Dermis blood vessel endothelial cell (primary cell): Measurements from ENCODE around the gene FBXO44. TPM values are rescaled to one million over a fixed set of nuclear protein-coding genes. Genes with fewer than 3 reads are reported as not detected.

Experiments used
- DNase-seq: peaks from one replicate; pipeline ENCODE4 v3.0.0; 2010
- total RNA-seq: library from RNA; depleted of rRNA; stranded (reverse); fragments of >200 nt; gene quantifications from 2 replicates; pipeline ENCODE4 v1.2.3, GENCODE V29; 2014

The FBXO44 gene
- total RNA-seq, 1 donor from 2014 or later, result 15.8 TPM

DNA sequence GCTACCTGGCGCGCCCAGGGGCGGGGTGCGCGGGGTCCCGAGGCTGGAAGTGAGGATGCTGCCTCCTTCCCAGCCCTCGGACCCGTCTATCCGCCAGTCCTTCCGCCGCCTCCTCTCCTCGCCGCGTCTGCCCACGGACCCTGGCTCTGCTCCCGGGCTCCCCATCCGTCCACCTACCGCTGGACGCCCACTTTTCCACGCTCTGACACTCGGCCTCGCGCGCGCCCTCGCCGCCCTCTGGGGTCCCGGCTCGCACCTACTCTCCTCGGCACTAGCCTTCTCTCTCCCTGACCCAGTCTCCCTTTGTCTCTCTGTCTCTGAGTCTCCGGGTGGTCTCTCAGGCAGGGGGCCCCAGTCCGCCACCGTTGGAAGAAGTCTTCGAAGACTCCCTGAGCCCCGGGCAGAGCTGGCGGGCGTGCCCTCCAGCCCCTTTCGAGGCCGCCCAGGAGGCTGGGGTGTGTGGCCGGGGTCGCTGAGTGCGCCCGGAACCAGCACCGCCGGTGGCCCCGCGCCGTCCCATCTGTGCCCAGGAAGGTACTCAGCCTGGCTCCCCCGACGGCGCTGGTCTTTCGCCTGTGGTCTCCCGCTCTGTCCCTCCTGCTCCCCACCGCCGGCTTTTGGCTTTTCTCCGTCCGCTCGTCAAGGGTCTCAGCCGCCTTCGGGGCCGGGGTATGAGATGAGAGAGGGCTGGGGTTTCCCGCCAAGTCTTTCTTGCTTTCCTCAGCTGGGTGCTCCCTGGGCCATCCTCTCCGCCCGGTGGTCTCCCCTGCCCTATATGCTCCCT, 37.4 kb downstream of the FBXO44 start:
- DNase-seq, result no peak

DNA sequence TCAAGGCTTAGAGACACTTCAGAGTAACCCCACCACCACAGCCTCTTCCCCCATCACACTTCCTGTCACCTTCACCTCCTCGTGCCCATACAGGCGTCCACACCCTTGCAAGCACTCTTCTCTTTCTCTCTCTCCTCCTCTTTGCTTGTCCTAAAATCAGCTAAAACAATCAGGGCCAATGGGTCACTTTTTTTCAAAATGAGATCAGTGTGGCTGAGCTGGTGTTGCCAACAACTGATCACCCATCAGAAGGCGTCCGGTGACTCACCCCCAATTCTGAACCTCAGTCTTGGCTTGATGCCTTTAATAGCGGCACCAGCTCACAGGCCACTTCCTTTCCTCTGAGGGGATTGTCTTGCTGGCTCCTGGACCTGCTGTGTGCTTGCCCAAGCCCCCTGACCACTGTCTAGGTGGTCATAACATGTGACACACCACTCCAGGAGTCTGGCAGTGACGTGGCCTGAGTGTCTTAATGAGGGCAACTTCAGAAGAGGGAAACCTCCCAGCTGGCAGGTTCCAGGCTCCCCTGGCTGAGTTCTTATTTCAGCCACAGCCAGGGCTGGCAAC, 38.4 kb downstream of the FBXO44 start:
- peak; percentile 86 for DNase-seq

DNA sequence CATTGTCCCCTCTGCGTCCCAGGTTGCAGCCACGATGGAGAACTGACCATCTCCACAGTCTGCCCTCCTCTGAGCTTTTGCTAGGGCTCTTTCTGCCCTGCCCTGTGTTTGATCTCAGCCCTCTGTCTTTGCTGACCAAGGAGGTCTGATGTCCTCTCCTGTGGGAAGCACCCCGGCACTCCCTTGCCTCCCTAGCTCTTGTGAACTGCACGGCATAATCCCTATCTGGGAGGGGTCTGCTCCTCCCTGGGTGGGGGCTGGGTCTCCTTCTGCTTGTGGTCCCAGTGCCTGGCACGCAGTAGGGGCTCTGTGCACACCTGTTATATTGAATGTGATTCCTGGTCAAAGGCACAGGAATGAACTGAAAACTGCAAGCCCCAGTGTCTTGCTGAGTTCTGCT, 39.2 kb downstream of the FBXO44 start:
- DNase-seq, result no peak

DNA sequence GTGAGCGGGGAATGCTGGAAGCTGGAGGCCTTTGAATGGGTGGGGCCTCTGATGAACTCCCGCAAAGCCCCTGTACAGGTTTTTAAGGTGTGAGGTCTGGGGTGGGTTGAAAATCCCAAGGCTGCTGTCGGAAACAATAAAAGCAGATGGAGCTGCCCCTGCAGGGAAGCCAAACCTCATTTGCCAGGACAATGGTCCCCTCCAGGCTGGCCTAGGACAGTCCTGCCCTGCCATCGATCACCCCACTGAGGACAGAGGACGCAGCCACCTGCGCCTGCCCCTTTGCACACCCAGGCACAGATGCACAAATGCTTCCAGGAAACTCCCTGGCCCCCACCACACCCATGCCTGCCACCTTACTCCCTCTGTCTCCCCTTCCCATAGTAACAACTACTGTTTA, 41.2 kb downstream of the FBXO44 start:
- no peak for DNase-seq

DNA sequence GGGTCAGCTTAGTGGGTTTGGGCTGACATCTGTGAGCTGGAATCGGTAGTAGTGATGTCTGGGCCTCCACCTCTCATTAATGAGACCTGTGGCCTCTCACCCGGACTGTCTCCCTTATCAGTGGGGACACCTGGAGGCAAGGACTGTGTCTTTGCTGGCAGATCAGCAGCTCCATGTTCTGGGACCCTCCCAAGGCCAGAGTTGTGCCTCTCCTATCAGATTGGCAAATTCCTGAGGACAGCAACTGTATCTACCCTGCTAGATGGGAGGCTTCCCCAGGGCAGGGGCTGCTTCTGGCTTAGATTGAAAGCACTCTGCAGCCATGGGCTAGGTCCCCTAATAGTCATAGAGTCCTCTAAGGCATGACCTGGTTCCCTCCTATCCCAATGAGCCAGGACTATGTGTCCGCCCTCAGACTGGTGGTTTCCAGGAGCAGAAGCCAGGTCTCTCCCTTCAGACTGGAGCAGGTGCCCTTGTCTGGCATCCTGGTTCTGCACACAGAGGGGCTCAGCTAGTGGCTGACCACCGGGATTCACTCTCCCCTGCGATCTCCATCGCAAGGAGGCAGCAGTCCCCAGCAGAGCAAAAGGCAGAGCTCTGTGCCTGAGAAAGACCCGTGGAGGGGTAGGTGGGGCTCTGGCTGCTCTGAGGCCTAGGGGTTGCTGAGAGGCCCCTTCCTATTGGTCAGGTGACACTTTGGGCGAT, 42.7 kb downstream of the FBXO44 start:
- no peak for DNase-seq

DNA sequence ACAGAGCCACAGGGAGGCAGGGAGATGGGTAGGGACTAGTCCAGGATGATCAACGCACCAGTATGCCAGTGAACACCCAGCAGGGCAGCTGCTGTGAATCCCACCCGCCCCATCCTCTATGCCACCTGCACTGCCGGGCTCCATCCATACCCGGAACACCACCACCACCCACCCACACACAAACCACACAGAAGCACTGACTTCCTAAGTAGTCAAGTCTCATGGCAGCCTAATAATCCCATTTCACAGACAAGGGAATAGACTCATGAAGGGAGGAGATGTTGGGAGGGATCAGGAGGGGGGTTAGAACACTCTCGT, 43.2 kb downstream of the FBXO44 start:
- no peak for DNase-seq

DNA sequence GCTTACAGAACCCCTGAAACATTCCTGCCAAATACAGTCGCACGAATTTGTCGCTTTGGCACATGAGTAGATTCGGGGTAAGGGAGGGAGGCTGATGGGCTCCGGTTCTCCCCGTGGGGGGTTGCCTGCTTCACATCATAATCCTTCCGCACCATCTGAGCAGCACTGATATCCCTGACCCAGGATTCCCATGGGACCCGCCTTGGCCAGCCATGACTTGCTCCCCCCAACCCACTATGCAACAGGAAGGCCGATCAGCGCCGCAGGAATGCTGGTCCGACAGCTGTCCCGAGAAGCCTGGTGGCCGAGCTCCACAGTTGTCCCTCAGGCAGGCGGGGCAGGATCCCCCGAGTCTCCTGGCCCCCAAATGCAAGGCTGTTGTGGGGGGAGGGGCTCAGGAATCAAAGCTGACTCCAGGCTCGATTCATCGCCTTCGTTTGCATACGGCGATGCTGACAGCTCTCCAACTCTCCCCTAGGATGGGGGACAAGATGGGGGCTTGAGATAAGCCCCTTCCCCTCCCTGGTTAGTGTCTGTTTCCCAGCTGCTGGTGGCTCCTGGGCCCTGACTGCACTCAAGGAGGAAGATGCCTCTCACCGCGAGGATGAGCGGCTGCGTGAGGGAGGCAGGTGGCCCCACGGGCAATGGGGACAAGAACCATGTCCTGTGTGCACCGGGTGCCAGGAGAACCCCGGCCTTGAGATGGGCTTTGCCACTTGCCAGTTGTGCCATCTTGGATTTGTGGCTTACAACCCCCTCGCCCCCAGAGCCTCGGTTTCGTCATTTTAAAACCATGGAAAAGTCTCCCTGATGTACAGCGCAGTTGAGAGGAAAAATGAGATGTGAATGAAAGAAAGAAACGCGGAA, 46.2 kb downstream of the FBXO44 start:
- DNase-seq, result no peak

DNA sequence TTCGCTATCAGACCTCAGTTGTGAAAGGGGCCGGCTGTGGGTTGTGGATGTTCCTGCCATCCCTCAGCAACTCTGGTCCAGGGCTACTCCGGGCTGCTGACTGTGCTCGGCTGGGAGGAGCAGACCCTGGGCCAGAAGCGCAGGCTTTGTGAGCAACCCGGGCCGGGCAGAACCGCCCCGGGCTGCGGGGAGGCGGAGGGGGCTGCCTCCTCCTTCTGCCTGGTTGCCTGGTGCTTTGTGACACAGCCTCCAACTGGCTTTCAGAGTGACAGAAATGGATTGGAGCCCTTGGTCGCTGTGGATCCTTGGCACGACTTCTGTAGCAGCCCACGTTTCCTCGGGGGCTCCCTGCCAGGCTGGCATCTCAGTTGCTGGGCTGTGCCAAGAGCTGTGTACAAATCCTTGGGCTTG, 46.9 kb downstream of the FBXO44 start:
- no peak for DNase-seq

DNA sequence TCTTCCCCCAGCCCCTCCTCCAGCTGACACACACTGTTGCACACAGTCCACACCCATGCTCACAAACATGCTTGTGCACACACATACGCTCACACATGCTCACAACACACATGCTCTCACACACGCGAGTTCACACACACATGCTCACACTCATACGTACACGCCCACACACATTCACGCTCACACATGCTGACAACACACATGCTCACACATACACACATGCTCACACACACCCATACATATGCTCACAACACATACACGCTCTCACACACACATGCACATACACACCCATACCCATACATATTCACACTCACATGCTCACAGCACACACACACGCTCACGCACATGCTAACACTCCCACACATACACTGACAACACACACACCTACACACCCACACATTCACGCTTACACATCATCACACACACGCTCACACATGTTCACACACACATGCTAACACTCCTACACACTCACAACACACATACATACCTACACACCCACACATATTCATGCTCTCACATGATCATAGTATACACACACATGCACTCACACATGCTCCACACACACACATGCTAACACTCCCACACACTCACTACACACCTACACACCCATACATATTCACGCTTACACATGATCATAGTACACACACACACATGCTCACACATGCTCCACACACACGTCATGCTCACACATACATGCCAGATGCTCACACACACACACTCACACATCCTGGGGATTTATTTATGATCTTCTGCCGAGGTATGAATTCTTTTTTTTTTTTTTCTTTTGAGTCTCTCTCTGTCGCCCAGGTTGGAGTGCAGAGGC, 47.5 kb downstream of the FBXO44 start:
- DNase-seq, result no peak

DNA sequence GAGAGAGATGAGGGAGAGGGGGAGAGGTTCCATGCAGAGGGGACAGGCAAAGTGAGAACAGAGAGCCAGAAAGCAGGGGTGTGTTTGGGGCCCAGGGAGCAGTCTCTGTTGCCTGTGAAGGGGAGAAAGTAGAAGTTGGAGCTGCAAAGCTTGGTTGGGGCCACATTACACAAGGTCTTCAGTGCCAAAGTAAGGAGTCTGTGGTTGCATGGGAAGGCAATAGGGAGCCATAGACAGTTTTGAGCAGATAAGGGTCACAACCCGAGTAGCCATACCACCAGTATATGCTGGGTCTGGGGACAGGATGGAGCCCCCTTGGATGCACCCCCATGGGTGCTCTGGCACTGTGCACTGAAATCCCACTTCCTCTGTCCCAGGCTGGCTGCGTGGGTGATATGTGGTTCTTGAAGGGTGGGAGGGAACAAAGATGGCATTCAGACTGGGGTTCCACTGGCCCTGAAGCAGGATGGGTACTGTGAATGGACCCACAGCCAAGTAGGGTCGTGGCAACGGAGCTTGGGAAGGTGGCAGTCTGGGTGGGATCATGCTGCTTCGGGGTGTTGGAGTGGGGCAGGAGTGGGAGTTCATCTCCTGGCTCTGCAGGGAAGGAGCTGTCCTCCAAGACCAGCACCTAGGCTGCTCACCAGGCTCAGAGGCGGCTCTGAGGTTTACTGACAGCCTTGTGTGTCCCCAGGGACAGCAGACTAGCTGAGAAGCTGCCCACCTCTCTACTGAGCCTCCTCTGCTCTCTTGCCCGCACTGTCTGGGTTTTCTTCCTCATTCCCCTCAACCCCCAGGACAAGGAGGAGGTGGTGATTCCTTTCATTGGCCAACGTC, 48.9 kb downstream of the FBXO44 start:
- DNase-seq, result no peak

DNA sequence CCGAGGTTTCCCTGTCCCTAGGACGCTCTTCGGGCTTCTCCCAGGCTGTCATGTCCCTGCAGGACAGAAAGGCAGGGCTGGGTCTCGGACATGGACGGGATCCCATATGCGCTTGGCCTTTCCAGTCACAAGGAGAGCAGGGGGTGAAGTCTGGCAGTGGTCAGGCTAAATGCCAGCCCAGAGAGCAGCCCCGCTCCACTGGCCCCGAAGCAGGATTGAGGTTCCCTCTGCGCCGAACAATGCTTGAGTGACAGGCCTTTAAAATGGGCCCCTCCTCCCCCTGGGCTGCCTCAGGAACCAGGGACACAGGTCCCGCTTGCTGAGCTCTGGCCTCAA, 49.5 kb downstream of the FBXO44 start:
- no peak for DNase-seq

DNA sequence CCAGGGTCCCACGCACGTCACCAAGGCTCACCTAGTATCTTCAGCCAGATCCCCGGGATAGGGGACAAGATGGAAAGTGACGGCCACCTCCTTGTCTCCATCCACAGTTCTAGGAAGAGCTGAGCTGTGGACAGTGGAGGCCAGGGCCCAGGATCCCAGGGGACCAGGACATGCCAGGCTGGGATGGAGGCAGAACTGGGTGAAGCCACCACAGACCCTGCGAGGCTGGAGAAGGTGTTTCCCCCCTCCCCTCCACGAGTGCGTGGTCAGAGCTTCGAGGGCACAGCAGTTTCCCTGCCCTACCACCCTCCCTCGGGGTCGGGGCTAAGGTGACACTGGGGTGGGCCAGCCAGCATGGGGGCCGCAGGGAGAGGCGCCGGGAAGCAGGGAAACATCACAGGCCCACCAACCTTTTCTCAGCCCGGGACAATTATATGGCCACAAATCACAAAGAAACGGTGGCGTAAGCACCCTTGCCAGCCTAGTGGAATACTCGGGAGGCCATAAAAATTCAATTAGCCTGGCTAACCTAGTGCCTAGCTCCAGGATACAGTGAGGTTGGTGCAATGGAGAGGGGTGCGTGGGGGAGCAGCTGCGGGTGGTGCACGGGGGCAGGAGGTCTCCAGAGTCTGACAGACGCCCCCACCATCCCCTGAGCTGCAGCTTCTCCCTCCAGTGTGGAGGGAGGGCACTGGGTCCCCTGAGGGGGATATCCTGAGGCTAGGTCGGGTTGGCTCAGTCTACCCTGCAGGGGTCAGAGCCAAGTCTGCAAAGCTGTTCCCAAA, 50.2 kb downstream of the FBXO44 start:
- DNase-seq, result no peak

DNA sequence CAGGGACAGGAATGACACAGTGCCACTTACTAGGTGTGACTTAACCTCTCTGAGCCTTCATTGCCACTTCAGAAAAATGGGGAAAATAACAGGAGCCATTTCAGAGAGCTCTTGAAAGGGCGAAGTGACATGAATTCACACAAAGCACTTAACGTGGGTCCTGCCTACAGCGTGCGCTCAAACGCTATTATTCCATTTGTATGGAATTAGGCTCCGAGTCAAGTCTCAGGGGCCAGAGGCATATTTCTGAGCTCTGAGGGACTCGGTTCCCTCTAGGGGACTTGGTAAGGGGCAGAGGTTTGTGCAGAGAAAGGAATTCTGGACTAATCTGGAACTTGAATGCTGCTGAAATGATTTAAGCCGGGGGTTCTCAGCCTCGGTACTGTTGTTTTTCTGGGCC, 50.9 kb downstream of the FBXO44 start:
- no peak for DNase-seq

DNA sequence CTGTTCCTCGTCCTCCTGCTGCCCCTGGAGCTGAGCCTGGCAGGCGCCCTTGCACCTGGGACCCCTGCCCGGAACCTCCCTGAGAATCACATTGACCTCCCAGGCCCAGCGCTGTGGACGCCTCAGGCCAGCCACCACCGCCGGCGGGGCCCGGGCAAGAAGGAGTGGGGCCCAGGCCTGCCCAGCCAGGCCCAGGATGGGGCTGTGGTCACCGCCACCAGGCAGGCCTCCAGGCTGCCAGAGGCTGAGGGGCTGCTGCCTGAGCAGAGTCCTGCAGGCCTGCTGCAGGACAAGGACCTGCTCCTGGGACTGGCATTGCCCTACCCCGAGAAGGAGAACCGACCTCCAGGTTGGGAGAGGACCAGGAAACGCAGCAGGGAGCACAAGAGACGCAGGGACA, 51.6 kb downstream of the FBXO44 start:
- DNase-seq, result no peak

DNA sequence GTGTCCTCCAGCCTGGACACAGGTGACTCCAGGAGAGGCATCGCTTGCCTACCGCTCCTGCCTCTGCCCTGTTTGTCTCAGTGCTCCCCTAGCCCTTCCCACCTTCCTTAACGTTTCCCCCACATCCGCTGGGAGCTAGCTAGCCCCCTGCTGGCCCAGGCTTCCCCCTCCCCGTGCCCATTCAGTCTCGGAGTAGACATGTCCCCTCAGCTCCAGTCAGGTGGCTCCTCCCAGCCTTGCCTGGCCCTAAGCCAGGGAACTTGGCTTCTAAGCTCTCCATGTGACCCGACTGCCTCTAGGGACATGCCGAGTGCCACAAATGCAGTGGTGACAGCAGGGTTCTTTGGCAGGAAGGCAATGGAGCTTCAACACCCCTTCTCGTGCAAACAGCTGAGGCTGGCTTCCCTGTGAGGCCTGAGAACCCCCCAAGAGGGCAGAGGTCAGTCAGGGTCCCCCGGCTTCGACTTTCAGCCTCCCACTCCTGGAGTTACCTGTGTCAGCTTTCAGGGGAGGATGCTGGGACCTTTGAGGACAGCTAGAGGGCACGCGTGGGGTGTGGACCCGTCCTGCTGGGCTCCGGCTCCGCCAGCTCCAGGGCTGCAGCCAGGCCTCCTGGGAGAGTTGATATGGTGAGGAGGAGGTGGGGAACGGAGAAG, 53.1 kb downstream of the FBXO44 start:
- DNase-seq, result no peak

DNA sequence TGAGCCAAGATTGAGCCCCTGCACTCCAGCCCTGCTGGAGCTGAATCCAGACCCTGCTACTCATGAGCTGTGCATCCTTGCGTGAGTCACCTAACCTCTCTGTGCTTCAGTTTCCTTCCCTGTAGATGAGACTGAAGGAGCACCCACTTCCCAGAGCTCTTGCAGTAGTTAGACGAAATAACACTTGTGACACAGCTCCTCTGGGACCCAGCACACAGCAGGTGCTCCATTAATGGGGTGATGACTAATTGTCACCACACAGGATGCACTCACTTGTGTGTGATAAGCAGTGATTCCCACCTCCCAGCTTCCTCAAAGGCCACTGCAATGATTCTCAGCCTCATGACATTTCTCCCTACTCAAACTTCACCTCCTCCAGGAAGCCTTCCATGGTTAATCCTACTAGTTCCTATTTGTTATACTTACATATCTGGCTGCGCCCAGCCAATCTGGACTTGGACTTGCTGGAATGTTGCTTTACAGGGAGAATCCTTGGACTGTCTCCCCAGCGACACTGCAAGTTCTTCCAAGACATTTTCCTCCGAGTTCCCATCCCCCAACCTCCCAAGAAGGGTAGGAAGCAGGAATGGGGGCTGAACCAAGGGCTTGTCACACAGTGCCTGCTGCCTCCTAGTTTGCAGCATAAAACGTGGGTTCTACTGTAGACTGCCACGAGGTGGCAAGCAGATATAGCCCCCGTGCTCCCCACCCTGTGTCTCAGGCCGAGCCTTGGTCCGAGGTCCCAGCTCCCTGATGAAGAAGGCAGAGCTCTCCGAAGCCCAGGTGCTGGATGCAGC, 54.1 kb downstream of the FBXO44 start:
- DNase-seq, result no peak

DNA sequence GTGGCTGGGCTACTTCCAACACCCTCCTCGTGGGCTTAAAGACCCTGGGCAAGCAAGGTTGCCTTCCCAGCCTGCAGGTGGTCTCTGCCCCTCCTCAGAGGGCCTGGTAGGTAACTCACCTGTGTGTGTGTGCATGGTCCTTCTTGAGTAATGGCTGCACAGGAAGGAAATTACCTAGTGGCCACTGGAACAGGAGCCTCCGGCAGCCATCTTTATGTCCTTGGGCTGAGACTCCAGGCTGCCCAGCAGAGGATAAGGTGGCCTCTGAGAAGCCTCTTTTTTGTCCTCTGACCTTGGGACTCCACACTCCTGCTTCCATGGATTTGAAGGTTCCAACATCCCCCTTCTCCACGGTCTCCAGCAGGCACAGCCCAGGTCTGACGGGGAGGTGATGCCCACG, 56.8 kb downstream of the FBXO44 start:
- DNase-seq, result no peak

DNA sequence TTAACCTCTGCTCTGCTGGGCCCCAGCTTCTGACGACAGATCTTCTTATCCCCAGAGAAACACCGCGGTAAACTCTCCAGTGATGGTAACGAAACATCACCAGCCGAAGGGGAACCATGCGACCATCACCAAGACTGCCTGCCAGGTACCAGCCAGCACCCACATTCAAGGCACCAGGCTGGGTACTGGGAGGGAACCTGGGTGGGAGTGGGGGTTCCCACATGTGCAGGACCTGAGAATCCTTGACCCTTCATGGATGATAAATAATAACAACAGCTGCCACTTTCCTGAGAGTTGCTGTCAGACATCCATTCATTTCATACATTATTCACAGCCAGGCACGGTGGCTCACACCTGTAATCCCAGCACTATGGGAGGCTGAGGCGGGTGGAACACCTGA, 57.6 kb downstream of the FBXO44 start:
- DNase-seq, result no peak
